Measurements from ENCODE around the gene RNF13. TPM values are rescaled to one million over a fixed set of nuclear protein-coding genes. Genes with fewer than 3 reads are reported as not detected.
"Not testable (repeated sequence)": the region's sequence is repeated elsewhere in the genome, so short reads cannot be mapped to it uniquely, and the experiment has no call there.

The RNF13 gene
- total RNA-seq, 1 donor from 2014 or later = 45.9 TPM

GRCh38 chr3:149943966-149944365 lies 131.0 kb downstream of the RNF13 start:
- intact Hi-C loops (cut with micrococcal nuclease) = not testable (repeated sequence)

GRCh38 chr3:149947231-149947630 lies 134.2 kb downstream of the RNF13 start:
- intact Hi-C loops (cut with micrococcal nuclease) = no loop called here

GRCh38 chr3:149949181-149949580 lies 136.2 kb downstream of the RNF13 start:
- intact Hi-C loops (cut with micrococcal nuclease) = no loop called here

GRCh38 chr3:149954812-149955211 lies 141.8 kb downstream of the RNF13 start:
- intact Hi-C loops (cut with micrococcal nuclease) = no loop called here

GRCh38 chr3:149955449-149955848 lies 142.4 kb downstream of the RNF13 start:
- intact Hi-C loops (cut with micrococcal nuclease) = no loop called here

GRCh38 chr3:149957361-149958125 lies 144.5 kb downstream of the RNF13 start:
- intact Hi-C loops (cut with micrococcal nuclease) = no loop called here

GRCh38 chr3:149958171-149958796 lies 145.3 kb downstream of the RNF13 start:
- intact Hi-C loops (cut with micrococcal nuclease) = no loop called here

GRCh38 chr3:149959443-149959842 lies 146.4 kb downstream of the RNF13 start:
- intact Hi-C loops (cut with micrococcal nuclease) = no loop called here

- intact Hi-C loops (cut with micrococcal nuclease) = no loop called here
Measured at GRCh38 chr3:149963485-149963884, 150.5 kb downstream of the RNF13 start.

- intact Hi-C loops (cut with micrococcal nuclease) = no loop called here
Measured at GRCh38 chr3:149964291-149964690, 151.3 kb downstream of the RNF13 start.

GRCh38 chr3:149965278-149965677 lies 152.3 kb downstream of the RNF13 start:
- intact Hi-C loops (cut with micrococcal nuclease) = no loop called here

- intact Hi-C loops (cut with micrococcal nuclease) = loop anchor here (1.0 to 2.0 kb wide), 4 partner anchors 30 to 528 kb away; no protein-coding TSS in a partner anchor
Measured at GRCh38 chr3:149967086-149967685, 154.2 kb downstream of the RNF13 start.

GRCh38 chr3:149968216-149968615 lies 155.2 kb downstream of the RNF13 start:
- intact Hi-C loops (cut with micrococcal nuclease) = no loop called here

- intact Hi-C loops (cut with micrococcal nuclease) = no loop called here
Measured at GRCh38 chr3:149969110-149969939, 156.3 kb downstream of the RNF13 start.

GRCh38 chr3:149969940-149970715 lies 157.1 kb downstream of the RNF13 start:
- intact Hi-C loops (cut with micrococcal nuclease) = loop anchor here (2.0 to 10.0 kb wide), 4 partner anchors 157 to 1115 kb away; partner anchors contain the start of genes EIF2A, MED12L, RNF13 and SERP1

- intact Hi-C loops (cut with micrococcal nuclease) = loop anchor here (2.0 to 10.0 kb wide), 4 partner anchors 158 to 1114 kb away; partner anchors contain the start of genes EIF2A, MED12L, RNF13 and SERP1
Measured at GRCh38 chr3:149970716-149971402, 157.8 kb downstream of the RNF13 start, which contains the start of gene PFN2. Gene PFN2 (minus strand): TSS chr3:149970895. CDS start chr3:149970856, 39 bp downstream.

- intact Hi-C loops (cut with micrococcal nuclease) = loop anchor here (2.0 to 10.0 kb wide), 4 partner anchors 159 to 1113 kb away; partner anchors contain the start of genes EIF2A, MED12L, RNF13 and SERP1
Measured at GRCh38 chr3:149971403-149972075, 158.5 kb downstream of the RNF13 start.

- intact Hi-C loops (cut with micrococcal nuclease) = loop anchor here (10.0 kb wide), 1 partner anchor 1109 kb away; the partner anchor contains the start of gene MED12L
Measured at GRCh38 chr3:149975919-149976318, 162.9 kb downstream of the RNF13 start.

GRCh38 chr3:149977386-149977785 lies 164.4 kb downstream of the RNF13 start:
- intact Hi-C loops (cut with micrococcal nuclease) = loop anchor here (10.0 kb wide), 1 partner anchor 1107 kb away; the partner anchor contains the start of gene MED12L
